ENCODE measurements around the gene BMPR1A.
"Not testable (repeated sequence)": the region's sequence is repeated elsewhere in the genome, so short reads cannot be mapped to it uniquely, and the experiment has no call there.

Gene BMPR1A

DNA sequence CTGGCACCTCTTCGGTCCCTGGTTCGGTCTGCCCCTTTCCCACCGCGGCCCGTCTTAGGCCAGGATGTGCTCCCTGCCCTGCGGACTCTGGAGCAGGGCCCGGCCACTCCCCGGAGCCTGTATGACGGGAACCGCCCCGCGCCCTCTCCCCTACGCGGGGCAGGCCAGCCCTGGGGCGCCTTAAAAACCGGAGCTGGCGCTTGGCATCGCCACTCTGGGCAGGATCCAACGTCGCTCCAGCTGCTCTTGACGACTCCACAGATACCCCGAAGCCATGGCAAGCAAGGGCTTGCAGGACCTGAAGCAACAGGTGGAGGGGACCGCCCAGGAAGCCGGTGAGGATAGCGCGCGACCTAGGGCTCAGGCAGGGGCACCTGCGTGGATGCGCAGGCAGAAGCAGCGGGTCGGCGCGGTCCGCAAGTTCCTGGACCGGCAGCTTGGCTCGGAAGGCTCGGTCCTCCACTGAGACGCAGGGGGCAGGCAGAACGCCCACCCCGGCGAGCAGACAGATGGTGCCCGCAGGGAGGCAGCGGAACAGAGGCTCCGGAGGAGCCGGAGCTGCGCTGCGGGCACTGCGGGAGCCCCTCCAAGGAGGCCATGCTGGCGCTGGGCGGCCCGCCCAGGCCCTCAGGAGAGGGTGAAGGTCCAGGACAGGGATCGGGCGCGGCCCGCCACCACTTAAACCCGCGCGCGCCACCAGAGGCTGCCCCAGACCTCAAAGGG, 212.0 kb downstream of the BMPR1A start, which contains the start of gene ADIRF:
TSS of gene ADIRF (plus strand) at position 212 of the 723 bp plus-strand sequence. CDS start at position 275, 63 bp downstream.
- DNase-seq (ENCODE audit: low read depth in 3 of 3) = no peak

- no peak for DNase-seq (ENCODE audit: low read depth in 3 of 3)
Observed at GRCh38 chr10:86968994-86969355, 212.6 kb downstream of the BMPR1A start.

GRCh38 chr10:86969421-86970041, 213.1 kb downstream of the BMPR1A start:
- DNase-seq (ENCODE audit: low read depth in 3 of 3) = no peak

GRCh38 chr10:86970162-86970981, 214.0 kb downstream of the BMPR1A start:
- no peak for DNase-seq (ENCODE audit: low read depth in 3 of 3)

GRCh38 chr10:86970982-86971231, 214.5 kb downstream of the BMPR1A start:
- DNase-seq (ENCODE audit: low read depth in 3 of 3) = no peak

DNA sequence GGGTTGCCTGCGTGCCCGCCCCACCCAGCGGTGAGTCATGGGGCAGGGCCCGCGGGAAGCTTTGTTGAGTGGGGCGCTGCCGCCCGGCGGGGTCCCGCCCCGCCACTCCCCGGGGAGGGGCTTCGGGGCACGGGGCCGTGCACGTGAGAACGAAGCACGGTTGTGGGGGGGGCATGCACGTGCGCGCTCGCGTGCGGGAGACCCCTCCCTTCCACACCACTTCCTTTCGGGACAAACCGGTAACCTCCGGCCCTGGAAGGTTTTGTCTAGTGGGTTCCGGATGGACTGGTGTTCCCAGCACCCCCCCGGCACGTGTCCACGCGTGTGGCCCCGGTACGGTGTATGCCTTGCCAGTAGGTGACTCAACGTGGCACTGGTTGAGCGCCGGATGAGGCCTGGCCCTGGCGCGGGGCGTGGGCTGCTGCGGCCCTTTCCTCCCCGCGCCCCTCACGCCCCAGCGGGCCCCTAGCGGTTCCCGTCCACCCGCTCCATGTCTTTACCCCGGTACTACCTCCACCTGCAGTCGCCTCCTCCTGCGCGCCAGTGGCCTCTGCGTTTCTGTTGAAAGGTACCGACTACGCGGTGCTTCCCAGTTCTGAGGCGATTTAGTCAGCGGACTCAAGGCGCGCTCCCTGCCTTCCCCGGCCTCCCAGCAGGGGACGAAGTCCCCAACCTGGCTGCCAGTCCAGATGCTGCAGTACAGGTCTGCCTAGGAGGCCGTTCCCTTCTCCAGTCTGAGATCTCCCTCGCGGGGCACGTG, 215.0 kb downstream of the BMPR1A start:
- peak; percentile 69 to 79 (median 69) for DNase-seq (ENCODE audit: low read depth in 3 of 3)

DNA sequence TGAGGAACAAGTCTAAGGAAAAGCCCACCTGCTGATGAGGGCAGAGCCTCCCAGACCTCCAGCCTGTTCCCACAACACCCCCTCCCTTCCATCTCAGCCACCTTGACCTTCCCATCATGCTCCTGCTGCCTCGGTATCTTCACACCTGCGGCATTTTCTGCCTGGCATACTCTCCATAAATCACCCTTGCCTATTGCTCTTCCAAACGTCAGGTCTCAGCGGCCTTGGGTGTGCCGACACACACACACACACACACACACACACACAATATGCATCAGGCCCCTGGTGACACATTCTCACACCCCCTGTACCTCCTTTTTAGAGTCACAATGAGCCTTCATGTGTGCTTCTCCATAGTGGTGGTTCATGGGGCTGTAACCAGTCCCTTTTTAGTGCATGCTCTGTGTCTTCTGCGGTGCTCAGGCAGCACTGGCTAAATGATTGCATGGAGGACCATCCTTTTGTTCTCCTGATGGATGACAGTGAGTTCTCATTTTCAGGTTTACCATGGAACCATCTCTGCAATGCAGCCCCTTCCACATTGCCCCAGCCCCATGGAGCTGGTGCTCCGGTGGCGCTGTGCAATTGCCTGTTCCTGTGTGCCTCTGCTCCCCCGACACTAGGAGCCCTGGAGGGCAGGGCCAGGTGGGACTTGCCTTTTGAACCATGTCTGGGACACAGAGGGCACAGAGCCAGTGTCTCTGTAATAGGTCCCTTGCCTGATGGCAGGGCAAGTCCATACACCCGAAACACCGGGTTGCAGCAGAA, 216.4 kb downstream of the BMPR1A start:
- no peak for DNase-seq (ENCODE audit: low read depth in 3 of 3)

GRCh38 chr10:86974484-86974883, 218.1 kb downstream of the BMPR1A start:
- DNase-seq (ENCODE audit: low read depth in 3 of 3) = no peak

DNA sequence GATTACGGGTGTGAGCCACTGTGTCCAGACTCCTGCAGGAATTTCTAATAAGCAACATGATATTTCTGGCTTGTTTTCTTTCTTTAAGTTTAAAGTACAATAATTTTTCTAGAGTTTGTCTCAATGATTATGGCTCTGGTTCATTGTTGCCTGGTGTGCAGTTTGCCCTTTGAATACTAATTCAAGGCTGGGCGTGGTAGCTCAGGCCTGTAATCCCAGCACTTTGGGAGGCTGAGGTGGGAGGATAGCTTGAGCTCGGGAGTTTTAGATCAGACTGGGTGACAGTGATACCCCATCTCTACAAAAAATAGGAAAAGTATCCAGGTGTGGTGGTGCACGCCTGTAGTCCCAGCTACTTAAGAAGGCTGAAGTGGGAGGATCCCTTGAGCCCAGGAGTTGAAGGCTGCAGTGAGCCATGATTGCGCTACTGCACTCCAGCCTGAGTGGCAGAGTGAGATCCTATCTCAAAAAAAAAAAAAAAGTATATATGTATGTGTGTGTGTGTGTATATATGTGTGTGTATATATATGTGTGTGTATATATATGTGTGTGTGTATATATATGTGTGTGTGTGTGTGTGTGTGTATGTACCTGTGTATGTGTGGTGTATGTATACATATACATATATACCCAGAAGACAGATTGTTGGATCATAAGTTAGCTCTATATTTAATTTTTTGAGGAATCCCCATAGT, 220.1 kb downstream of the BMPR1A start:
- DNase-seq (ENCODE audit: low read depth in 3 of 3) = no peak

- not testable (repeated sequence) for DNase-seq (ENCODE audit: low read depth in 3 of 3)
Observed at GRCh38 chr10:86978457-86978856, 222.0 kb downstream of the BMPR1A start.

- DNase-seq (ENCODE audit: low read depth in 3 of 3) = no peak
Observed at GRCh38 chr10:86979296-86979818, 222.9 kb downstream of the BMPR1A start.

DNA sequence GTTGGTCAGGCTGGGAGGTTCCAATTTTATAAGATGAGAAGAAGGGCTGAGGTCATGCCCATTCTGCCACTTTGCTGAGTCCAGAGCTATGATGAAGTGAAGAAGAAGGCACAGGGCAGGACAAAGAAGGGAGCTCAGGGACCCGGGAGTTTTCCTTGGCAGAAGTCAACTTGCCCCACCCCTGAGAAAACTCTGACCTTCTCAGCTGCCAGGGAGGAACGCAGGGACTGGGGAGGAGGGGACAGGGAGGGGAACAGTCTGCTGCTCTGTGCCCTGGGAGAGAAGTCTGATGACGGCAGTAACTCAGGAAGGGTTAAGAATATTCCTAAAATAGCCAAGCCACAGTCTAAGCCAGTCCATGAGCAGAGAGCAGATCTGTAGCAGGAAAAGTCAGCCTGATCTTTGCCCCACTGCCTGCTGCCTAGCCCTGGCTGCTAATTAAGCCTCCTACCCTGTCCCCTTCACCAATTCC, 223.6 kb downstream of the BMPR1A start:
- no peak for DNase-seq (ENCODE audit: low read depth in 3 of 3)

DNA sequence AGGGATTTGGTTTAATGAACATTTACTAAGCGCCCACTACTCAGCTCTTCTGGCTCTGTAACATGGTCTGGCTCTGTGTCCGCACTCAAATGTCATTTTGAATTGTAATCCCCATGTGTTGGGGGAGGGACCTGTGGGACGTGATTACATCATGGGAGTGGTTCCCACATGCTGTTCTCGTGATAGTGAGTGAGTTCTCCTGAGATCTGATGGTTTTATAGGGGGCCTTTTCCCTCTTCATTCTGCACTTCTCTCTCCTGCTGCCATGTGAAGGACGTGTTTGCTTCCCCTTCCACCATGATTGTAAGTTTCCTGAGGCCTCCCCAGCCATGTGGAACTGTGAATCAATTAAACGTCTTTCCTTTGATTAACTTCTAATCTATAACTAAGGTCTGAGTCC, 224.6 kb downstream of the BMPR1A start:
- not testable (repeated sequence) for DNase-seq (ENCODE audit: low read depth in 3 of 3)

GRCh38 chr10:86981716-86982115, 225.3 kb downstream of the BMPR1A start:
- DNase-seq (ENCODE audit: low read depth in 3 of 3) = no peak

Data from stimulated activated CD4-positive, alpha-beta T cell treated with anti-CD3 and anti-CD28 coated beads, TNF-alpha, amount 100 ng/mL, for 48 hours (primary cell).